HG02870 (cell line): ENCODE results near the gene POLH.
"Not testable (repeated sequence)": the region's sequence is repeated elsewhere in the genome, so short reads cannot be mapped to it uniquely, and the experiment has no call there.

Experiments
- ATAC-seq: cut with Tn5 transposase; IDR thresholded peaks from one replicate; pipeline ENCODE4 v1.9.1; 2021; ENCODE audit warnings: mild to moderate bottlenecking, moderate library complexity; ENCODE audit not compliant: unreplicated experiment

Gene POLH

GRCh38 chr6:43575772-43576551 lies at the start of gene POLH, which contains the start of gene XPO5:
POLH (plus strand) TSS chr6:43576185; CDS start chr6:43582320, 6,135 bp downstream.
XPO5 (minus strand) TSS chr6:43576038; CDS start chr6:43575864, 174 bp downstream.
- peak; percentile 79 for ATAC-seq

- ATAC-seq: no peak
These were observed 43.8 kb upstream of the POLH start for GRCh38 chr6:43532201-43532600.

- ATAC-seq: not testable (repeated sequence)
These were observed 37.0 kb upstream of the POLH start for GRCh38 chr6:43538986-43539385.

- not testable (repeated sequence) for ATAC-seq
These were observed 36.6 kb upstream of the POLH start for GRCh38 chr6:43539409-43539808.

GRCh38 chr6:43540507-43540906 lies 35.5 kb upstream of the POLH start:
- no peak for ATAC-seq

GRCh38 chr6:43541774-43542471 lies 34.1 kb upstream of the POLH start:
- ATAC-seq: peak; percentile 58

GRCh38 chr6:43544461-43544860 lies 31.5 kb upstream of the POLH start:
- no peak for ATAC-seq

GRCh38 chr6:43547222-43547621 lies 28.8 kb upstream of the POLH start:
- ATAC-seq: no peak

- ATAC-seq: not testable (repeated sequence)
These were observed 18.4 kb upstream of the POLH start for GRCh38 chr6:43557620-43558019.

GRCh38 chr6:43559328-43559727 lies 16.7 kb upstream of the POLH start:
- no peak for ATAC-seq

GRCh38 chr6:43570876-43571441 lies 5.0 kb upstream of the POLH start:
- ATAC-seq: no peak

GRCh38 chr6:43572015-43572414 lies 4.0 kb upstream of the POLH start:
- no peak for ATAC-seq

- ATAC-seq: peak; percentile 17
These were observed 747 bp upstream of the POLH start for GRCh38 chr6:43575105-43575771.

GRCh38 chr6:43578748-43579147 lies 2.8 kb downstream of the POLH start:
- ATAC-seq: no peak

- no peak for ATAC-seq
These were observed 3.2 kb downstream of the POLH start for GRCh38 chr6:43579171-43579570.

GRCh38 chr6:43582911-43583310 lies 6.9 kb downstream of the POLH start:
- no peak for ATAC-seq

GRCh38 chr6:43584892-43585570 lies 9.0 kb downstream of the POLH start:
- no peak for ATAC-seq

GRCh38 chr6:43588194-43588593 lies 12.2 kb downstream of the POLH start:
- no peak for ATAC-seq

- not testable (repeated sequence) for ATAC-seq
These were observed 13.6 kb downstream of the POLH start for GRCh38 chr6:43589564-43589963.

- ATAC-seq: no peak
These were observed 18.0 kb downstream of the POLH start for GRCh38 chr6:43593938-43594337.

- ATAC-seq: no peak
These were observed 24.6 kb downstream of the POLH start for GRCh38 chr6:43600595-43600994.
